HG02840 (cell line): Measurements from ENCODE around the gene EIF6.
"Not testable (repeated sequence)": the region's sequence is repeated elsewhere in the genome, so short reads cannot be mapped to it uniquely, and the experiment has no call there.

Experiments
- ATAC-seq: cut with Tn5 transposase; IDR thresholded peaks from one replicate; pipeline ENCODE4 v1.9.1; 2021; ENCODE audit warnings: mild to moderate bottlenecking, moderate library complexity, moderate number of reproducible peaks; ENCODE audit not compliant: unreplicated experiment, low FRiP score

The EIF6 gene

GRCh38 chr20:35263532-35264341, 20.8 kb downstream of the EIF6 start:
- ATAC-seq = no peak

DNA sequence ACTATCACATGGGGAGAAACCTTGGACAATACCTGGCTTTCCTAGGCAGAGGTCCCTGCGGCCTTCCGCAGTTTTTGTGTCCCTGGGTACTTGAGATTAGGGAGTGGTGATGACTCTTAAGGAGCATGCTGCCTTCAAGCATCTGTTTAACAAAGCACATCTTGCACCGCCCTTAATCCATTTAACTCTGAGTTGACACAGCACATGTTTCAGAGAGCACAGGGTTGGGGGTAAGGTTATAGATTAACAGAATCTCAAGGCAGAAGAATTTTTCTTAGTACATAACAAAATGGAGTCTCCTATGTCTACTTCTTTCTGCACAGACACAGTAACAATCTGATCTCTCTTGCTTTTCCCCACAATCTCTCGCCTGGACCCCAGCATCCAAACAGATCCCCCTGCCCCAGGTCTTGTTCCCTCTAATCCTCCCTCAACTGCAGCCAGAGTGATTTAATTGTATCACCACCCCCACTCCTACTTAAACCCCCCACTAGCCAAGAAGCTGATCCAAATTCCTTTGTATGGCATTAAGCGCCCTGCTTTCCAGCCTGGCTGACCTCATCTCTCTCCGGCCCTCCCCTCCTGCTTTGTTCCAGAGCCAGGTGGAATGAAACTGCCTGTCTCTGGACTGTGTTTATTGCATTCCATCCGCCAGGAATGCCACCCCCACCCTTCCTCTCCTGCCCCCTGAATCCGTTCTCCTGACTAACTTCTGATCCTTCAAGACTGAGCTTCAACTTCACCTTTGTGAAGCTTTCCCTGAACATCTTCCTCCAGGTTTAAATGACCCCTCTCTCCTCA, 21.6 kb downstream of the EIF6 start:
- ATAC-seq = not testable (repeated sequence)

DNA sequence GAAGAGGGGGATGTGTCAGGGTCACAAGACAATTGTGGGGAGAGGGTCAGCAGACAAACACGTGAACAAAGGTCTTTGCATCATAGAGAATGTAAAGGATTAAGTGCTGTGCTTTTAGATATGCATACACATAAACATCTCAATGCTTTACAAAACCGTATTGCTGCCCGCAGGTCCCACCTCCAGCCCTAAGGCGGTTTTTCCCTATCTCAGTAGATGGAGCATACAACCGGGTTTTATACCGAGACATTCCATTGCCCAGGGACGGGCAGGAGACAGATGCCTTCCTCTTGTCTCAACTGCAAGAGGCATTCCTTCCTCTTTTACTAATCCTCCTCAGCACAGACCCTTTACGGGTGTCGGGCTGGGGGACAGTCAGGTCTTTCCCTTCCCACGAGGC, 22.3 kb downstream of the EIF6 start:
- ATAC-seq = not testable (repeated sequence)

GRCh38 chr20:35260426-35260825, 24.1 kb downstream of the EIF6 start:
- ATAC-seq = no peak

DNA sequence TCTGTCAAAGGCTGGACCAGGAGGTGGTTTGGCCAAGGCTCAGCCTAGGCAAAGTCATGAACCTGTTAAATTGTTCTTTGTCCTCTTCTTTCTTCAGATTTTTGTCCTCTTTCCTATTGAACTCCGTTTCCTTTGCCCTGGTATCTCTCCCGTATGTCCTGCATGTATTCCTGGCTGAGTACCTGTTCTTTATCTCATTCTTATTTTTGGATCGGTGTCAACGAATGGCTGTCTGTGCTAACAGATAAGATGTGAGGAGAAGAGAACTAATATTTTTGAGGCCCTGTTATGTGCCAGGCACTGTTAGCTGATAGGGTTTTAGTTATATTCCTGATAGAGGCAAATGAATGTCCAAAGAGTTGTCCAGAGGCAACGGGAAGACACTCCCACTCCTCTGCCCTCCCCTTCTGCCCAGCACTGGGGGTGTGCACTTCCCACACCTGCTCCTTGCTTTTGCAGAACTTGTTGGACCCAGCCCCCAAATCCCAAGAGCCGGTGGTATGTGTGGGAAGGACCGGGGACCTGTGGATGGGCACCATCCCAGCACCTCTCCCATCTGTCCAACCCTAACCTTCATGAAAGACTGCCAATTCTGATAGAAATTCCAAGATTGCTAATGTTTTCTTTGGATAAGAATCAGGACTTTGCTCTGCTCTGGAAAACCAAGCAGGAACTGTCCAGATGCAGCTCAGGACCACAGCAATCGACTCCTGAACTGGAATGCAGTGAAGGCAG, 27.2 kb downstream of the EIF6 start:
- no peak for ATAC-seq

- no peak for ATAC-seq
These were observed 30.0 kb downstream of the EIF6 start for GRCh38 chr20:35254448-35254999.

DNA sequence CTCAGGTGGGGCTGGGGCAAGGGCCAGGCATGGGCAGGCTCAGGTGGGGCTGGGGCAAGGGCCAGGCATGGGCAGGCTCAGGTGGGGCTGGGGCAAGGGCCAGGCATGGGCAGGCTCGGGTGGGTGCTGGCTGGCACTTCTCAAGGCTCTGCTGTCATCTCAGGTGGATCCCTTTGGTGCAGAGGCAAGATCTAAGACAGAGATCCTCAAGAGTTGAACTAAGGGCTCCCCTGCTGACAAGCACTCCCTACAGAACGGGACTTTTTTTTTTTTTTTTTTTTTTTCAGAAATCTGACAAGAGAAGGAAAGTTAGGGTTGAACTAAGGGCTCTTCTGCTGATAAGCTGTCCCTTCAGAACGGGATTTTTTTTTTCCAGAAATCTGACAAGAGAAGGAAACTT, 31.6 kb downstream of the EIF6 start:
- no peak for ATAC-seq

DNA sequence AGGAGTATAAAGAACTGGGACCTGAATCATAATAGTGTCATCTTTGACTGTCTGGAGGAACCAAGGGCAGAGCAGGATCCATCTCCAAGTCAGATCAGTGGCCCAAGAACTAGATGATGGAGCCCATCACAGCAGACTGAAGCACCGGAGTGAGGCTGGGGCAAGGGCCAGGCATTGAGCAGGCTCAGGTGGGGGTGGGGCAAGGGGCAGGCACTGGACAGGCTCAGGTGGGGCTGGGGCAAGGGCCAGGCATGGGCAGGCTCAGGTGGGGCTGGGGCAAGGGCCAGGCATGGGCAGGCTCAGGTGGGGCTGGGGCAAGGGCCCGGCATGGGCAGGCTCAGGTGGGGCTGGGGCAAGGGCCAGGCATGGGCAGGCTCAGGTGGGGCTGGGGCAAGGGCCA, 32.0 kb downstream of the EIF6 start:
- not testable (repeated sequence) for ATAC-seq

GRCh38 chr20:35252037-35252461, 32.5 kb downstream of the EIF6 start:
- no peak for ATAC-seq

DNA sequence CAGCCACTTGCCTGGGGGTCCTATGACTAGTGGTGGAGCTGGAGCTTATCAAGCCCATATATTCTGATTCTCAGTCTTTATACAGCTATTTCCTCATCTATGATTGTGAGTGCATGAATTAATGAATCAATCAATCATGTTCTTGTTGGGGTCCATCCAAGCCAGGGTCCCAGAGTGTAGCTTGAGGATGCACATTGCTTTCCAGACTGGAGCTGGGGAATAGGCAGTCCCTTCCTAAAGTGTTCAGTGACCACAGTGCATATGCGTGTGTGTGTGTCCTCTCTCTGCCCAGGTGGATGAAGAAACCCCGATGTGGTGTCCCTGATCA, 33.0 kb downstream of the EIF6 start:
- ATAC-seq = no peak

GRCh38 chr20:35248641-35249475, 35.7 kb downstream of the EIF6 start:
- ATAC-seq = no peak

- no peak for ATAC-seq
These were observed 37.8 kb downstream of the EIF6 start for GRCh38 chr20:35246723-35247122.

- no peak for ATAC-seq
These were observed 40.6 kb downstream of the EIF6 start for GRCh38 chr20:35243986-35244385.

- no peak for ATAC-seq
These were observed 41.3 kb downstream of the EIF6 start for GRCh38 chr20:35243317-35243716.

GRCh38 chr20:35240811-35241293, 43.7 kb downstream of the EIF6 start:
- no peak for ATAC-seq

- ATAC-seq = no peak
These were observed 44.3 kb downstream of the EIF6 start for GRCh38 chr20:35240083-35240810.

DNA sequence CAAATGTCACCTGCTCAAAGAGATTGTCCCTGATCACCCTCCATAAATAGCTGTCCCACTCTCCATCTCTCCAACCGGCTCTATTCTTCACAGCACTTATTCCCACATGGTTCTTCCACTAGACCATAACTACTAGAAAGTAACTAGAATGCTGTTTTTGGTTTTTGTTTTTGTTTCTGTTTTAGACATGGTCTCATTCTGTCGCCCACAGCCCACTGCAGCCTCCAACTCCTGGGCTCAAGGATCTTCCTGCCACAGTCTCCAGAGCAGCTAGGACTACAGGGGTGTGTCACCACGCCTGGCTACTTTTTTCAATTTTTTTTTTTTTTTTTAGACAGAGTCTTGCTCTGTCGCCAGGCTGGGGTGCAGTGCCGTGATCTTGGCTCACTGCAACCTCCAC, 45.8 kb downstream of the EIF6 start:
- ATAC-seq = no peak

GRCh38 chr20:35238170-35238569, 46.4 kb downstream of the EIF6 start:
- ATAC-seq = no peak

DNA sequence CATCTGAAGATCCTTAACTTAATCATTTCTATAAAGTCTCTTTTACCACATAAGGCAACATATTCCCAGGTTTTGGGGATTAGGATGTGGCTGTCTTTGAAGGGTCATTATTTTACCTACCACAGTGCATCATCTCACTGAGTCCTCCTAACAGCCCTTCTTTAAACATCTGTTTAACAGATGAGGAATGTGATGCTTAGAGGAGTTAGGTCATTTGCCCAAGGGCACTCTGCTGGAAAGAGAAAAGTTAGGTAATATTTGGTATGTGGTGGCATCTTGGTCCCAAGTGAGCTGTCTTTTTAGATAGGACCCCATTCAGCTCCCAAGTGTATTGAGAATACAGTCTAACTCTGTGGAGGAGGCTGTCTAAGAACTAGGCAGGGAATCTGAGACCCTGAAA, 47.1 kb downstream of the EIF6 start:
- no peak for ATAC-seq
